GM12878 (cell line): ENCODE measurements around the gene MYO1D. TPM values are rescaled to one million over a fixed set of nuclear protein-coding genes. Genes with fewer than 3 reads are reported as not detected.

ENCODE experiments used
- ASH2L ChIP-seq: fragments of 300-600, 200-600 bp; sonication (generic); IDR thresholded peaks from 2 replicates; pipeline ENCODE4 v1.6.1; 2017; ENCODE audit warnings: low read depth, mild to moderate bottlenecking, borderline replicate concordance
- BCL11A ChIP-seq: IDR thresholded peaks from 2 replicates; pipeline ENCODE4 v1.6.1; 2011; ENCODE audit warnings: low read depth, low read length
- BHLHE40 ChIP-seq, 2 experiments: fragments of 450-650 bp in 1 of 2; IDR thresholded peaks; 2 replicates each; pipeline ENCODE4 v1.6.1; 2011 to 2017; ENCODE audit warnings: low read depth in 2 of 2, borderline replicate concordance in 1 of 2, improper control_type of control experiment in 1 of 2, low read length in 1 of 2, mild to moderate bottlenecking in 1 of 2
- CREB1 ChIP-seq: IDR thresholded peaks from 2 replicates; pipeline ENCODE4 v1.6.1; 2012; ENCODE audit warnings: low read depth, mild to moderate bottlenecking, inconsistent platforms
- FOXK2 ChIP-seq: fragments of 450-650 bp; IDR thresholded peaks from 2 replicates; pipeline ENCODE4 v1.6.1; 2017; ENCODE audit warnings: mild to moderate bottlenecking, moderate library complexity
- HDAC6 ChIP-seq: fragments of 200-600 bp; sonication (generic); IDR thresholded peaks from one replicate; pipeline ENCODE4 v1.8.0; 2017; ENCODE audit warnings: antibody characterized with exemption; ENCODE audit not compliant: unreplicated experiment
- IRF4 ChIP-seq: IDR thresholded peaks from 2 replicates; pipeline ENCODE4 v1.6.1; 2011; ENCODE audit warnings: low read depth, low read length
- KAT2A ChIP-seq: conservative IDR thresholded peaks from 2 replicates; pipeline ENCODE4 v1.6.1; 2011; ENCODE audit warnings: low read depth, low read length; ENCODE audit not compliant: control insufficient read depth
- MEF2B ChIP-seq: fragments of 450-650 bp; IDR thresholded peaks from 2 replicates; pipeline ENCODE4 v1.6.1; 2018; ENCODE audit warnings: mild to moderate bottlenecking, moderate library complexity; ENCODE audit not compliant: partially characterized antibody, poor library complexity, severe bottlenecking
- MTA3 ChIP-seq: IDR thresholded peaks from 2 replicates; pipeline ENCODE4 v1.6.1; 2012; ENCODE audit warnings: low read length, inconsistent platforms, borderline replicate concordance
- NR2F1 ChIP-seq: fragments of 450-650 bp; conservative IDR thresholded peaks from 2 replicates; pipeline ENCODE4 v1.6.1; 2017; ENCODE audit warnings: mild to moderate bottlenecking
- PML ChIP-seq: IDR thresholded peaks from 2 replicates; pipeline ENCODE4 v1.6.1; 2012; ENCODE audit warnings: low read length, inconsistent platforms
- SMAD1 ChIP-seq: fragments of 450-650 bp; IDR thresholded peaks from 2 replicates; pipeline ENCODE4 v1.6.1; 2018; ENCODE audit warnings: mild to moderate bottlenecking, low read depth; ENCODE audit not compliant: partially characterized antibody
- ZNF217 ChIP-seq: fragments of 450-650 bp; IDR thresholded peaks from 2 replicates; pipeline ENCODE4 v1.6.1; 2017; ENCODE audit warnings: antibody characterized with exemption, mild to moderate bottlenecking
- ZNF622 ChIP-seq: fragments of 450-650 bp; IDR thresholded peaks from 2 replicates; pipeline ENCODE4 v1.6.1; 2017; ENCODE audit warnings: mild to moderate bottlenecking, inconsistent platforms
- polyA plus RNA-seq, 11 experiments: library from polyadenylated mRNA; depleted of rRNA in 4 of 11; unstranded in 6 of 11; stranded (reverse) in 5 of 11; fragments of >200 nt; fragmentation: Nextera tagmentation in 4 of 11; fragmentation: Illumina TruSeq in 1 of 11; extraction: Ambion mirVana in 4 of 11; extraction: Trizol in 1 of 11; gene quantifications; 1 replicate in 1 of 11; 2 replicates in 10 of 11; pipeline versions ENCODE4 v1.2.1 to v1.2.3, GENCODE V29; 2011 to 2016; ENCODE audit warnings: inconsistent platforms in 2 of 11, missing spikeins in 2 of 11, low read depth in 1 of 11
- total RNA-seq, 4 experiments: library from RNA; depleted of rRNA in 3 of 4; stranded (reverse); fragments of >200 nt in 3 of 4; fragmentation: Illumina TruSeq in 1 of 4; extraction: Trizol in 1 of 4; gene quantifications; 2 replicates each; pipeline versions ENCODE4 v1.2.1 to v1.2.3, GENCODE V29; 2013 to 2021
- TF ChIP-seq, protein P1 (sequence below): fragments of 450-650 bp; IDR thresholded peaks from 2 replicates; pipeline ENCODE4 v1.6.1; 2017; ENCODE audit warnings: mild to moderate bottlenecking, moderate library complexity
- TF ChIP-seq, protein P2 (sequence below): fragments of 450-650 bp; IDR thresholded peaks from 2 replicates; pipeline ENCODE4 v1.6.1; 2014; ENCODE audit warnings: mild to moderate bottlenecking
- TF ChIP-seq, protein P3 (sequence below): IDR thresholded peaks from 2 replicates; pipeline ENCODE4 v1.6.1; 2011; ENCODE audit warnings: borderline replicate concordance, low read depth, mild to moderate bottlenecking, moderate library complexity, low read length; ENCODE audit not compliant: insufficient read depth, poor library complexity, severe bottlenecking
- TF ChIP-seq, protein P4 (sequence below): fragments of 450-650 bp; IDR thresholded peaks from 2 replicates; pipeline ENCODE4 v1.6.1; 2016; ENCODE audit warnings: mild to moderate bottlenecking
- TF ChIP-seq, protein P5 (sequence below): fragments of 450-650 bp; IDR thresholded peaks from 2 replicates; pipeline ENCODE4 v1.6.1; 2017; ENCODE audit warnings: mild to moderate bottlenecking

Gene MYO1D
- total and polyA plus RNA-seq, 10 of the 15 experiments (the other 5 are each of a cell fraction or from before 2014, with no cell fraction given): 1.8 to 37.7 (median 25.4) TPM

DNA sequence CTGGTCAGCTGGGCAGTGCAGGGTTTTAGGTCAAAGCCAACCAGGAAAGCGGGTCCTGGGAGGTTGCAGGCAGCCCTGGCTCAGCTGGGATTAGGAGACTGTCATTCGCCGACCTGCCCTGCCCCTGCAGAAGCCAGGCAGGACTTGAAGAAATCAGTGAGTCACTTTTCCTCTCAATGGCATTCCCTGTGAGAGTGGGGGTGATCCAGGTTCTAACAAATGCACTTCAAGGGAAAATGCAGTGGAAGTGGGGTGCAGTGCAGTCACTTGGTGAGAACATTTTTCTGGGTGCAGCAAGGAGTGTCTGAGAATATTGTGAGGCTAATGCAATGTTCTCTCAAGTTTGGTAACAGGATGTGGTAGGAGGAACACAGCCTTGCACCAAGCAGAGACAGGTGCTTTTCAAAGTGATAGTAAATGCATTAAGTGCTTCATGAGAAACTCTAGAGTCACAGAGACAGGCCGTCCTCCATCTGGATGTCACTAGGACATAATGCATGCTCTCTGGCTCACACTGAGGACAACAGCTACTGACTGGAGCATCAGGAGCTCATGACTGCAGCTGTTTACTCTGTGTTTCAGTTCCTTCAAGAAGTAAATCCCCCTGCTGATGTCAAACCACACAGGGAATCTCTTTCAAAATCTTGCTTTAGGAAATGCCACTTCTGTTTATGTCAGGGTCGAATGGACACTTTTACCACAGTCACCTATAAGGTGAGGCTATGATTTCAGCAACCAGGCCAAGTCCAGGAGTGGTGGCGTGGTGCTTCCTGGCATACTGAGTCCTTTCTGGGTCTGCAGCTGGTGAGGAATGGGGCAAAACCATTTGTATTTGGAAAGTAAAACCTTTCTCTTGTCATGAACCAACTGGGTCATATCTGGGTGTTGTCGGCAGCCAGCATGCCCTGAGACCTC lies 373.4 kb downstream of the MYO1D start (continued):
- TF ChIP-seq, protein P1, sequence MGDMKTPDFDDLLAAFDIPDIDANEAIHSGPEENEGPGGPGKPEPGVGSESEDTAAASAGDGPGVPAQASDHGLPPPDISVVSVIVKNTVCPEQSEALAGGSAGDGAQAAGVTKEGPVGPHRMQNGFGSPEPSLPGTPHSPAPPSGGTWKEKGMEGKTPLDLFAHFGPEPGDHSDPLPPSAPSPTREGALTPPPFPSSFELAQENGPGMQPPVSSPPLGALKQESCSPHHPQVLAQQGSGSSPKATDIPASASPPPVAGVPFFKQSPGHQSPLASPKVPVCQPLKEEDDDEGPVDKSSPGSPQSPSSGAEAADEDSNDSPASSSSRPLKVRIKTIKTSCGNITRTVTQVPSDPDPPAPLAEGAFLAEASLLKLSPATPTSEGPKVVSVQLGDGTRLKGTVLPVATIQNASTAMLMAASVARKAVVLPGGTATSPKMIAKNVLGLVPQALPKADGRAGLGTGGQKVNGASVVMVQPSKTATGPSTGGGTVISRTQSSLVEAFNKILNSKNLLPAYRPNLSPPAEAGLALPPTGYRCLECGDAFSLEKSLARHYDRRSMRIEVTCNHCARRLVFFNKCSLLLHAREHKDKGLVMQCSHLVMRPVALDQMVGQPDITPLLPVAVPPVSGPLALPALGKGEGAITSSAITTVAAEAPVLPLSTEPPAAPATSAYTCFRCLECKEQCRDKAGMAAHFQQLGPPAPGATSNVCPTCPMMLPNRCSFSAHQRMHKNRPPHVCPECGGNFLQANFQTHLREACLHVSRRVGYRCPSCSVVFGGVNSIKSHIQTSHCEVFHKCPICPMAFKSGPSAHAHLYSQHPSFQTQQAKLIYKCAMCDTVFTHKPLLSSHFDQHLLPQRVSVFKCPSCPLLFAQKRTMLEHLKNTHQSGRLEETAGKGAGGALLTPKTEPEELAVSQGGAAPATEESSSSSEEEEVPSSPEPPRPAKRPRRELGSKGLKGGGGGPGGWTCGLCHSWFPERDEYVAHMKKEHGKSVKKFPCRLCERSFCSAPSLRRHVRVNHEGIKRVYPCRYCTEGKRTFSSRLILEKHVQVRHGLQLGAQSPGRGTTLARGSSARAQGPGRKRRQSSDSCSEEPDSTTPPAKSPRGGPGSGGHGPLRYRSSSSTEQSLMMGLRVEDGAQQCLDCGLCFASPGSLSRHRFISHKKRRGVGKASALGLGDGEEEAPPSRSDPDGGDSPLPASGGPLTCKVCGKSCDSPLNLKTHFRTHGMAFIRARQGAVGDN: peak; percentile 92
- peak; percentile 79 for TF ChIP-seq CREB1
- TF ChIP-seq BHLHE40 (IDR thresholded peaks at IDR 0.05; ENCODE audit: borderline replicate concordance in 1 of 2, low read depth in 2 of 2, low read length in 1 of 2): peak; percentile 58 to 63; a peak in 3 of 4 replicates
- TF ChIP-seq ZNF622: no peak
- peak; percentile 64 for TF ChIP-seq SMAD1
- TF ChIP-seq NR2F1: peak; percentile 79
- TF ChIP-seq, protein P2, sequence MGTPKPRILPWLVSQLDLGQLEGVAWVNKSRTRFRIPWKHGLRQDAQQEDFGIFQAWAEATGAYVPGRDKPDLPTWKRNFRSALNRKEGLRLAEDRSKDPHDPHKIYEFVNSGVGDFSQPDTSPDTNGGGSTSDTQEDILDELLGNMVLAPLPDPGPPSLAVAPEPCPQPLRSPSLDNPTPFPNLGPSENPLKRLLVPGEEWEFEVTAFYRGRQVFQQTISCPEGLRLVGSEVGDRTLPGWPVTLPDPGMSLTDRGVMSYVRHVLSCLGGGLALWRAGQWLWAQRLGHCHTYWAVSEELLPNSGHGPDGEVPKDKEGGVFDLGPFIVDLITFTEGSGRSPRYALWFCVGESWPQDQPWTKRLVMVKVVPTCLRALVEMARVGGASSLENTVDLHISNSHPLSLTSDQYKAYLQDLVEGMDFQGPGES: no peak
- TF ChIP-seq KAT2A: no peak
- no peak for TF ChIP-seq HDAC6
- TF ChIP-seq PML: peak; percentile 64; the same call in 1 of the 2 replicates
- TF ChIP-seq, protein P3, sequence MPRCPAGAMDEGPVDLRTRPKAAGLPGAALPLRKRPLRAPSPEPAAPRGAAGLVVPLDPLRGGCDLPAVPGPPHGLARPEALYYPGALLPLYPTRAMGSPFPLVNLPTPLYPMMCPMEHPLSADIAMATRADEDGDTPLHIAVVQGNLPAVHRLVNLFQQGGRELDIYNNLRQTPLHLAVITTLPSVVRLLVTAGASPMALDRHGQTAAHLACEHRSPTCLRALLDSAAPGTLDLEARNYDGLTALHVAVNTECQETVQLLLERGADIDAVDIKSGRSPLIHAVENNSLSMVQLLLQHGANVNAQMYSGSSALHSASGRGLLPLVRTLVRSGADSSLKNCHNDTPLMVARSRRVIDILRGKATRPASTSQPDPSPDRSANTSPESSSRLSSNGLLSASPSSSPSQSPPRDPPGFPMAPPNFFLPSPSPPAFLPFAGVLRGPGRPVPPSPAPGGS: peak; percentile 87
- TF ChIP-seq ZNF217: 0 out of 2 replicates have a peak, but pooled peaks have one; percentile 14
- TF ChIP-seq FOXK2: peak; percentile 89
- peak; percentile 65; the same call in 1 of the 2 replicates for TF ChIP-seq BCL11A
- no peak for TF ChIP-seq ASH2L
- TF ChIP-seq IRF4: peak; percentile 93
- TF ChIP-seq, protein P4, sequence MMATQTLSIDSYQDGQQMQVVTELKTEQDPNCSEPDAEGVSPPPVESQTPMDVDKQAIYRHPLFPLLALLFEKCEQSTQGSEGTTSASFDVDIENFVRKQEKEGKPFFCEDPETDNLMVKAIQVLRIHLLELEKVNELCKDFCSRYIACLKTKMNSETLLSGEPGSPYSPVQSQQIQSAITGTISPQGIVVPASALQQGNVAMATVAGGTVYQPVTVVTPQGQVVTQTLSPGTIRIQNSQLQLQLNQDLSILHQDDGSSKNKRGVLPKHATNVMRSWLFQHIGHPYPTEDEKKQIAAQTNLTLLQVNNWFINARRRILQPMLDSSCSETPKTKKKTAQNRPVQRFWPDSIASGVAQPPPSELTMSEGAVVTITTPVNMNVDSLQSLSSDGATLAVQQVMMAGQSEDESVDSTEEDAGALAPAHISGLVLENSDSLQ: peak; percentile 89
- peak; percentile 84 for TF ChIP-seq MEF2B
- TF ChIP-seq MTA3: peak; percentile 97; the same call in 1 of the 2 replicates
- TF ChIP-seq, protein P5, sequence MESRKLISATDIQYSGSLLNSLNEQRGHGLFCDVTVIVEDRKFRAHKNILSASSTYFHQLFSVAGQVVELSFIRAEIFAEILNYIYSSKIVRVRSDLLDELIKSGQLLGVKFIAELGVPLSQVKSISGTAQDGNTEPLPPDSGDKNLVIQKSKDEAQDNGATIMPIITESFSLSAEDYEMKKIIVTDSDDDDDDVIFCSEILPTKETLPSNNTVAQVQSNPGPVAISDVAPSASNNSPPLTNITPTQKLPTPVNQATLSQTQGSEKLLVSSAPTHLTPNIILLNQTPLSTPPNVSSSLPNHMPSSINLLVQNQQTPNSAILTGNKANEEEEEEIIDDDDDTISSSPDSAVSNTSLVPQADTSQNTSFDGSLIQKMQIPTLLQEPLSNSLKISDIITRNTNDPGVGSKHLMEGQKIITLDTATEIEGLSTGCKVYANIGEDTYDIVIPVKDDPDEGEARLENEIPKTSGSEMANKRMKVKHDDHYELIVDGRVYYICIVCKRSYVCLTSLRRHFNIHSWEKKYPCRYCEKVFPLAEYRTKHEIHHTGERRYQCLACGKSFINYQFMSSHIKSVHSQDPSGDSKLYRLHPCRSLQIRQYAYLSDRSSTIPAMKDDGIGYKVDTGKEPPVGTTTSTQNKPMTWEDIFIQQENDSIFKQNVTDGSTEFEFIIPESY: no peak
